GM04504 (cell line): ENCODE results near the gene S100A10.

ENCODE experiments used
- DNase-seq: peaks from one replicate; pipeline ENCODE4 v3.0.0-alpha.2; 2012; ENCODE audit warnings: low read depth

S100A10 gene

DNA sequence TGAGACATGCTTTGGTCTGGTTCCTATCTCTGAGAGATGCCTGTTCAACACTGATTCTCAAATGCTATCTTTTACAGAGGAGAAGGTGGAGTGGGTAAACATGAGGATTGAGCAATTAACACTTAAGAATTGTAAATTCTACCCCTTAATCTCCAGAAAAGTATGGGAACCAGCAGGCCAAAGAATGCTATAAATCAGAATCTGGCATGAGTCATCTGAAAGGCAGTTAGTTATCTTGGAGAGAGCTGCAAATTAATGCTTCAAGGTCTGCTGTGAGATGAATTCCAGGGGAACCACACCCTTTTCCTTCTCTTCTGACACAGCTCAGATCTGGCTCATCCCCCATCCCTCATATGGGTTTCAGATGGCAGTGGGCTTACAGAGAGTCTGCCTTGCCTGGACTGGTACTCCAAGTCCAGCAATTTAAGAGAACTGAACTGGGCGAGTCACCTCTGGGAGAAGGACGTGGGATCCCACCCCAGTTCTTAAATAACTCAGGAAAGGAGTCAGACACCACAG is 5.2 kb downstream of the S100A10 start:
- peak; percentile 79 for DNase-seq

DNA sequence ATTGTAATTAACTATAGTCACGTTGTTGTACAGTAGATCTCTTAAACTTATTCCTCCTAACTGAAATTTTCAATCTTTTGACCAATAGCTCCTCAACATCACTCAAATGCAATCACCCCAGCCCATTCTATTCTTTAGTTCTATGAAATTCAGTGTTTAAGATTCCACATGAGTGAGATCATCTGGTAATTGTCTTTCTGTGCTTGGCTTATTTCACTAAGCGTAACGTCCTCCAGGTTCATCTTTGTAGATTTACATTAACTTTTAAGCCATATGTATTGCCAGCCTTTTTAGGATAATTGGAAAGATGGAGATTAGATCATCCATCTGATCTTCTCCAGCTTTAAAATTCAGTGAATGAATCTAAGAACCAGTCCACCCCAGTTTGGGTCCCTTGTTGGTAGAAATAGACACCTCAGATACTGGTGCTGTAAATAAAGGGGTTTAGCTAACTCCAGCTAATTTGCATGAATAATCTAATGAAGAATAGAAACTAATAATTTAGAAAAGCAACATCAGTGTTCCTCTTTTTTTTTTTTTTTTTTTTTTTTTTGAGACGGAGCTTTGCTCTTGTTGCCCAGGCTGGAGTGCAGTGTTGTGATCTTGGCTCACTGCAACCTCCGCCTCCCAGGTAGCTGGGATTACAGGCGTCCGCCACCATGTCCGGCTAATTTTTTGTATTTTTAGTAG is 7.0 kb downstream of the S100A10 start:
- DNase-seq, result no peak

DNA sequence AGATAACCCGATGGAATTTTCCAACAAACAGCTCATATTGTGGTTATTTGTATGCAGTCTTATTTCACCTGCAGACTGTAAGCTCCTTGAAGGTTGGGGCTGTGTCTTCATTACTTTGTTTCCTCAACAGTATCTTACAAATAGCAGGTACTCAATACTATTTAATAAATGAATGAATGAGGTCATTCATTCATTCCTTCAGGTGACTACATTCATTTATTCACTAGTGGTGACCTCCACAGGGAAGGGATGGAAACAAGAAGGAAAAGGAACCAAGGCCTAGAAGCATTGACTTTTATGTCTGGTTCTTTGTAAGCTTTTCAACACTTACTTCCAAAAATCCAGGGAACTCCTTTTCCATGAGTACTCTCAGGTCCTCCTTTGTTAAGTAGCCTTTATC is 7.9 kb downstream of the S100A10 start:
- DNase-seq, result no peak

DNA sequence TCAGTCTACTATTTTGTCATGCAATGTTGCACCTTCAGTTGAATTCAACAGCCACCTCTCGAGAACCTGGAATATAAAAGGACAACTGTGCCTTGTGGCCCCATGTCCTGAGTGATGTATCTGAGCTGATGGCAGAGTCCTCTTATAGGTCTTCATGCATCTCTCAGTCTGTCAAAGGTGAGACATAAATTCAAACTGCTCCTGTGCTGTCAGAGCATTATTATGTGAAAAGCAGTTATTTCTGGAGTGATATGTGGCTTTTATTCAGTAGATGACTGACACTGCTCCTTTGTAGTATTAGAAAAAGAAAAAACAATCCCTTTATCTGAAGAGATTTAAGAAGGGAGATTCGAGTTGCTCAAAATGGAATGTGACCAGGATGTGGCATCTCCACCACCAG is 8.4 kb downstream of the S100A10 start:
- no peak for DNase-seq

DNA sequence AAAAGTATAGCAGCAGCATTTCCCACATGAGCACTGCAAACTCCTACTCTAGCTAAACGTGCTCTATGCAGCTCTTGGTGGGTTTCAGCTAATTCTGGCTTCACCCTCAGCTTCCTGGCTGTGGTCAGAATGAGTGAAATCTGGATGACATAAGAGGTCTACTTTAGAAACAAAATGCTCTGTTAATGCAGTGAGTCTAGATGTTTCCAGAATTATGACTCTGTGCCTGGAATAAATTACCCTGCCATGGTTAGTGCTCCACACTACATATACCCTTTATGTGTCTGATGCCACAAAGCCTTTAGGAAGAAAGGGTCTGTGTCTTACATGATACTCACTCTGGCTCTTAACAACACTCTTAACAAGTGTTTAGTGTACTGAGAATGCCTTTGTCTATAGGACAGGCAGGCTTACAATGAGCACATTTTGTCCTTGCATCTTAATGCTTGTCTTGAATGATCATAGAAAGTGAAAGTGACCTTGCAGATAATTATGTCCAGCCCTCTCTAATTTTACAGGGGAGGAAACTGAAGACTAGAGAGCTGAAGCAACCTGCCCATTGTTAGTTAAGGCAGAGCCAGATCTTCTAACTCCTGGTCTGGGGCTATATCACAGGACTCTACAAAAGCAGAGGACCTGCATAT is 9.2 kb downstream of the S100A10 start:
- no peak for DNase-seq

DNA sequence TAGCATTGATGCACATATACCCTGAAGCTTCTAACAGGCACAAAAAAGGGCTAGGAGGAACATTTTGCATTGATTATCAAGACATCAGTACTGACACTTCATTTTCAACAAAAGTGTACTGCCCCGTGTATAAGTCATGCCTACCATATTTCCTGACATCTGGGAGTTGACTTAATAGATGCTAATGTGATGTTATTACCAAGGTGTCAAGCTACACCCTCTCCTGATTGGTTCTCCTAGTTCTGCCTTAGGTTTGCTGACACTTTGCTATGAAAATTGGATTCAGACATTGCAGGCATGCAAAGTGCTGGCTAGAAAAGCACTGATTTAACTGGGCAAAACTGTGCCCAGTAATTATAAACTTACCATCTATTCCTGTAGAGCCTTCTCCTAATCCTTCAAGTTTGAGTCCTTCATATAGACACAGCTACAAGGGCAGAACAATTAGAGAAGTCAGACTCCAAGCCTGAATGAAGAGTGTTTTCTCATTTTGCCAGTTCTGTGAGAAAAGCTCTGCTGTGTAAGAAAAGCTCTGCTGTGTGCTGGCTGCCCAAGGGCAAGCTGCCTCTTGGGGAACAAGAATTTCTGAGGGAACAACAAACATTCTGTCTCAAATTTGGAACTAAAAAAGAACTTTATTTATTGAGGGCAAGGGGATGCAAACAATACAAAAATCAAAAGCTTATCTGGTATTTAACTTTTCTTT is 11.2 kb downstream of the S100A10 start:
- DNase-seq, result no peak

DNA sequence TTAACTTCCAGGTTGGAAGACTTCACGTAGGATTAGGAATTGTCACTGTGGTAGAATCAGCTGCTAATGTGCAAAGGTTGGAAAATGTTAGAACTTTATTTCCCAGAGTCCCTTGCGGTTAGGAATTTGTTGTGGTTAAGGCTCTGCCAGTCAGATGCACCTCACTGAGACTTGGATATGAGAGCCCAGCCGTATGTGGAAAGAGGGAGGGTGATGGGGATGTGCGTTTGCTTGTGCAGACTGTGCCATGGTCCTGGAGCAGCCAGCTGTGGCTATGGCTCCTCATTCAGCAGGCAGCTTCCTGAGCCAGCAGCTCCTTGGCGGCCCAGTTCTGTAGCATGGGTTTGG is 12.5 kb downstream of the S100A10 start:
- no peak for DNase-seq

DNA sequence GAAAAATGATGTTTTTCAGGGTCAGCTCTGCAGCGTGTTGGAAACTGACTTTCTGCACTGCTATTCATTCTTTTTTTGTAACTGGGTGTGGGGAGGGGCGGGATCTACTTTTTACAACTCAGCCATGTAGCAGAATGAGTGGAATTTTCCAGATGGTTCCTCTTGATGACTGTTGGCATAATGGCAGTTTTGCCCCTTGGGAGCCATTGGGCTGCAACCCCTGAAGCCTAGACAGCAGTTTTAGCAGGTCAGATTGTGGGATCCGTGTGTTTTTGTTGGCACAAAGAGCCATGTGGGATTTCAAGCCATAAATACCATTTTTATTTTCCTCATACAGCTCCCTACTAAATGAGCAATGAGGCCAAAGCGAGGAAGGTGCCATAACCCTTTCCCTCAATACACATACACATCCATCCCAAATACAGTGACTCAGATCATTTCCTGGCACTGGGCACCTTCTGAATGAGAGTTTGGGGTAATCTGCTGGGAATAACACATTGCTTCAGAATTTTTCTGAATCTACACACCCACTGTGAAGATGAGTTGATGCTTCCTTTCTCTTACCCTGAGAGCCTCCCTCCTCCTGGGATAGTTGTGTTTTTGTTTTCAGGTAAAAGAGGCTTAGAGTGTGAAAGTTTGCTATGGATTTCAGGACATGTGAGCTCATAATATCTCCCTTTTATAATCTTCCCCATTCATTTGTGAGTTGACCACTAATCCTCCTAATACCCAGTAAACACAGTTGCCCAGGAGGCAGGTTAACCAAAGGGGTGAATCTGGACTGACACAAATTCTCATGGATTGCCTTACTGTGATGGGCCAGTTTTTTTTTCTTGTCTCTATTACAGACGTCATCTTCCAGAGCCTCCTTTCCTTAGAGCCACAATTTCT is 13.1 kb downstream of the S100A10 start:
- peak; percentile 94 for DNase-seq

DNA sequence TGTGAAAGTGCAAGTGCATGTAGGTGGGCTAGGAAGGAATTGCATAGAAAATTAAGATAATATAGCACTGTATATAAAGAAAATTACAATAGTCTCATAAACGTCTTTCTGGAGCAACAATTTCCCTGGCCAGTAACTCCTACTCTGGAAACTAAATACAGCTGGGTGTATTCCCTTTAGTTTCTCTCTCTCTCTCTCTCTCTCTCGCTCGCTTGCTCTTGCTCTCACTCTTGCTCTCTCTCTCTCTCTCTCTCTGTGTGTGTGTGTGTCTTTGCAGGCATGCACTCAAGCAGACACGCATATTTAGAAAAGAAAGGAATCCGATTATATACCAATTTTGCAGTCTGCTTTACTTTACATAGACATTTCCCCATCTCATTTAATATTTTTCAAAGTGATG is 14.7 kb downstream of the S100A10 start:
- no peak for DNase-seq

DNA sequence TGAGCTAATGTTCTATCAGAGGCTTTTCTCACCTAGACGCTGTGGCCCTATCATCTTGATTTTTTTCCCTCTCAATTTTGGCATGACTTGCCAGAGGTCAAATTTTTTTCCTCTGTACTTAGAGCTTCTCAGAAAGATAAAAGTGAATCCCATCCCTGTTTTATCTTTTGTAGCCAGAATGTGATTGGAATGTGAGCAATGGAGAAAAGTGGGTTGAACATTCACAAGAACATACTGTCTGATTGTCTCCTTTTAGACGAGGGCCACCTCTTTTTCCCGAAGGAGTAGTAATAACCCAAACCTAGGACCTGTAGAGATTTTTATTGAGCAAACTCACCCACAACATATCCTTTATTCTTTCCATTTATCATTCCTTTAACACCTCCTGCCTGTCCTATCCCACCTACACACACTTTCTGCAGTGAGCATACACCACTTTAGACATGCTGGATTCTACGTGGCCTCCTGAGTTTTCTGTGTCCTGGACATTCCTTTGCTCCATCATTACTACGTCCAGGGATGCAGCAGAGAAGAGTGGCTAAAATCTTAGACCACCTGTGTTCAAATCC is 15.9 kb downstream of the S100A10 start:
- DNase-seq, result no peak

DNA sequence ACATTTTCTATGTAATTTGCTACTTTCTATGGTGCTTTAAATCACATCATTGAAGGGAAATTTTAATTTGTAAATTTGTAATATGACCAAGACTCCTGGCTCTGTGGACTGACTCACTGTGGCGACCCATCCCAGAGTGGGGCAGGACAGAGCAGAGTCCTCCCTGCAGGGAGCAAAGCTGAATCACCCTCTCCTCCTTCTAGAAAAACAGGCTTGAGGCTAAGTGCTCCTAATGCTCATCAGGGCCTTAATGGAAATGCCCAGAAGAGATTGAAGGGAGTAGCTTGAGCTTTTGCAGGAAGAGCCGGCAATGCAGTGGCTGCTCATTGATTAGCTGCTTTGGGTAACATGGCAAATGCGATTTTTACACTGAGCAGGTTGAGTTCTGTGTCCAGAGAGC is 16.8 kb downstream of the S100A10 start:
- DNase-seq, result no peak

DNA sequence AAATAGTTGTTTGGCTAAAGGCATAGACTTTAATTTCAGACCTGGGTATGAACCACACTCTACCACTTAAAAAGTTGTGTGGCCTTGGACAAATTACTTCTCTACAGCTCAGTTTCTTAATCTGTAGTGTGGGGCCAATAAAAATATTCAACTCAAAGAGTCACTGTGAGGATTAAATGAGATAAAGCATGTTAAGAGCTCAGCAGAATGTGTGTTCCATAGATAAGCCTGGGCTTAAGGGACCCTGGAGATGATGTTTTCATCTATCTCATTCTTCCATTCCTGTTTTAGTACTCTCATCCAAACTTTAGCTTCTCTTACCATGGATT is 17.7 kb downstream of the S100A10 start:
- DNase-seq, result no peak

DNA sequence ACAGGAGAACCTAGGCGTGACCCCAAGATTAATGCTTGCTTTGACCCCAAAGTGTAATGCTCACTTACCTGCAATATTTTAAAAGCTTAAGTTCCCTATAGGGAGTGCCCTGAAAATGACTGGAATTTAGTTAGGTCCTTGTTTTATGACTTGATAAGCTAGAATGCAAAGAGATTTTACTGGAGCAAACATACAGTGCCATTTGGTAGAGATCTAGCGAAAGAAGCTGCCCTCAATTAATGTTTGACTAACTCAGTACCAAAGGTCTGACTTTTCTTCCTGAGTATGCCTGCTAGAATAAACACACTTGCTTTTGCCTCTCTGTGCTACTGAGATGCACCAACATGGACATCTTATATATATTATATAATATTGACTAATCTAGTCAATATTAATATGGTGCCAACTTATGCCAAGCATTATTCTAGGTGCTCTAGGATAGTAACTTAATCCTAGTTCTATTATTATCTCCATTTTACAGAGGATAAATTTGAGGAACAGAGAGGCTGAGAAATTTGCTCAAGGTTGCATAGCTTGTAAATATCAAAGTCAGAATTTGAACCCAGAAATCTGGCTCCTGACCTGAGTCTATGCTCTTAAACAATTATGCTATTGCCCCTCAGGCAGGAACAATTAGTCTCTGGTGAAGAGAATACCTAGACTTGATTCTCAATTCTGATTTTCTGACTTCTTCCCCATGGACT is 18.2 kb downstream of the S100A10 start:
- DNase-seq, result no peak

DNA sequence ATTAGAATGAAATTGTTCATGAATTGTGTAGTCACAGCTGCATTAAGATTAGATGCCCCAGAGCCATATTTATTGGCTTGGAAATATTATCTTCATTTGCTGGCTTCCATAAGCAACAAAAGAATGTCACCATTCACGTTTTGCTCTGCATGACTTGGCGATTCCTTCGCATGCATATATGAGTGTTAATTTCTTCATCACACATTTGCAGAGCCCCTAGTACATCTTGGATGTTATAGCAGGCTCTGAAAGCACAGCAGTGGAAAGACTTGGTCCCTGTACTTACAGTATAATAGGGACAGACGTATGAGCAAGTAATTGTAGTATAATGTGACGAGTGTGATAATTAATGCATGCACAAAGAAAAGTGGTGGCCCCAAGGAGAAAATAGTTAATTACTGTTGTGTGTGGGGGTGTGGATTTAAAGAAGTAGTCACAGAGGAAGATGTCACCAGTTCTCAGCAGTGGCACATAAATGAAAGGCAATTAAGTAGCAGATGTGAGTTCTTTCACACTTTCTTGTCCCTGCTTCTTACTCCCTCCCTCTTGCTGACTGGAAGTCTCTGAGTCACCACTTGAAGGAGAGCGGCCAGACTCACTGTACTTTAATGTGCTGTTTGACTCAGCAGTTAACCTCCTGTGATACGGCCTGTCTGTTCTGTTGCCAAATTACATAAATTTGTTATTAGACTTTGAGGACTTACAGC is 21.0 kb downstream of the S100A10 start:
- peak; percentile 78 for DNase-seq

DNA sequence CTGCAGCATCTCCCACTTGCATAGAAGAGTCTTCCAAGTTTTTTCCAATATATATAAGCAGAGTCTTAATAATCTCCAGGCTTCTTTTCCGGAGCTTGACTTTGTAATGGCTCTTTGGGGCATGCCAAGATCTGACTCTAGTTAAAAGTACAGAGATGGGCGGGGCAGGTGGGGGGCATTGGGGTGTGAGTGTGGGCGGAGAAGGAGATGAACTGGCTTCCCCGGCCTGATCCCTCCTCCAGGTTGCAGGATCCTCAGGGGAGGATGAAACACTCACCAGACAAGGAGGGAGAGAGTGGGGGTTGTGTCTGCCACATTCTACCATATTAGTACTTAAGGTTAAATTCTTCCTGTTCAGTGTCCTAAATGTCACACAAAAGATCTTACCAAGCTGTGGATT is 23.0 kb downstream of the S100A10 start:
- no peak for DNase-seq

DNA sequence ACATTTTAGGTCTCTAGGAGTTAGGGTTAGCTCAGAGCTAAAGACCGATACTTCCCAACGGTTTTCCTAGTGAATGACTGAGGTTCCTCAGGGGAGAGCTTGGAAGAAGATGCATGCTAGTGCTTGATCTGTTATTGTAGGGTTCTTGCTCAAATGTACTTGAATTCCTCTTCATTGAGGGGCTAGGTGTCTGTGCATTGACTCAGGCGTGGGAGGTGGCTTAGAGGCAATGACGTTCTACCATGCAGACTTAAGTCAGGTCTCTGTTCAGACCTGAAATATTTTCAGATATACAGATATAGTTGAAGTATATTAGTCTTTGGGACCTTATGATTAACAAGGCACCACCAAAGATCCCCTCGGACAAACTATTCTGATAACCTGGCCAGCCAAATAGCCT is 23.5 kb downstream of the S100A10 start:
- no peak for DNase-seq

DNA sequence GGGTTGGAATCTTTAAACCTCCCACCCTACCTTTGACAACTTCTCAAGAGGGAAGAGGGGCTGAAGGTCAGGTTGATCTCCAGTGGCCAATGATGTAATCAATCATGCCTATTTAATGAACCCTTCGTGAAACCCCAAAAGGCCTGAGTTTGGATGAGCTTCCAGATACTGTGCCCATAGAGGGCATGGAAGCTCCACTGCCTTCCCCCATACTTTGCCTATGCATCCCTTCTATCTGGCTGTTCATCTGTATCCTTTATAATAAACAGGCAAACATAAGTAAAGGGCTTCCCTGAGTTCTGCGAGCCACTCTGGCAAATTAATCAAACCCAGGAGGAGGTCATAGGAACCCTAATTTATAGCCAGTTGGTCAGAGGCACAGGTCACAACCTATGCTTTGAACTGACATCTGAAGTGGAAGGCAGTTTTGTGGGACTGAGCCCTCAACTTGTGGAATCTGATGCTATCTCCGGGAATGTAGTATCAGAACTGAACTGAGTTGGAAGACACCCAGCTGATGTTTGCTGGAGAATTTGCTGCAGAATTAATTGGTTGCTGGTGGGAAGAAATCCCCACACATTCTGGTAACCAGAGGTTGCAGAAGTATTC is 24.8 kb downstream of the S100A10 start:
- no peak for DNase-seq

DNA sequence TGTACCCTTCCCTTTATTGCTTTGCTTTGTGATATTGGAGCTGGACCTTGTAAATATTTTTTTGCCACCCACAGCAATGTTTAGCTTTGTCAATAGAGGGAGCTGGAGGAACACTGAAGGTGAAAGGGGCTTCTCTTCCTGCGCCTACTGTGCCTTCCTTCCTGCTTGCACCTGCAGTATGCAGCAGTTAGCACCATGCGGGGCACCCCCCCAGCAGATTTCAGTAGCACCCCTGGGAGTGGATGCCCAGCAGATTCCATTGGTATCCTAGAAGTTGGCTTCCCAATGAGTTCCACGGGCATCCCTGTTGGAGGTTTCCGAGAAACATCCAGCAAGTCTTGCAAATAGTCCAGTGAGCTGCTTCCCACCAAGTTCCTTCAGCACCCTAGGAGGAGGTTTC is 25.6 kb downstream of the S100A10 start:
- no peak for DNase-seq

DNA sequence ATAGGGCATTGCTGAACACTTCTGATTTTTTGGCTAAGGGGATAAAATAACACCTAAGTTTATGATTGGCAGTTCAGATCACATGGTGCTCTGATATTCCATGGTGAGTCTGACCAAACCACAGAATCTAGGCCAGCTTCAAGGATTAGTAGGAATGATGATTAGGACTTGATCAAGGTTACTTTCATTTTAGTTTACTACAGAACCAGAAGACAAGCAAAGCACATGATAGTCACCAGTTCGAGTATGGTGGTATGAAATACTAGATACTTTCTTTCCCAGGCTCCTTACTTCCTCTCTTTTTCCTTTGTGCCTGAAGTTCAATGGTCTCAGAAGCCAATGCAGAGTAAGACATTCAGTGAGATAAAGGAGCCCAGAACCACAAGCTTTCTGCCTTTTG is 26.6 kb downstream of the S100A10 start:
- no peak for DNase-seq

DNA sequence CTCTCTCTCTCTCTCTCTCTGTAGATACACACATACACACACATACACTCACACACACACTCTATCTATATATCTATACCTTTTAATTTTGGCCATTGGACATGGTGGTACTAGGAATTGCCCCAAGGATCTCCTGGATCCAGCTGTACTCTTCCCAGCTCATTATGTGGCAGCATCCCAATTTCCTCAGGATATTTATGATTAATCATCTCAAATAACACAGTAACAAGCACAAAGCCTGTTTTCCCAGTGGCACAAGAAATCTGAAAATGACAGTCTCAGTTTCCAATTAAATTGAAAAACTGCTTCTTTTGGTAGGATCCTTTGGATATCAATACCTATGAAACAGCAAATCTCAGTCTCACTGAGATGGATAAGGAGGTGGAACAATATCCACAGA is 27.6 kb downstream of the S100A10 start:
- no peak for DNase-seq
